GM12872 (cell line): ENCODE data around the gene NCOA1.

Experiments used
- TF ChIP-seq, protein P1 (sequence below): IDR thresholded peaks from 3 replicates; pipeline ENCODE4 v1.5.1; 2011; ENCODE audit warnings: low read depth, mild to moderate bottlenecking, low read length, moderate library complexity; ENCODE audit not compliant: insufficient read depth

Gene NCOA1

DNA sequence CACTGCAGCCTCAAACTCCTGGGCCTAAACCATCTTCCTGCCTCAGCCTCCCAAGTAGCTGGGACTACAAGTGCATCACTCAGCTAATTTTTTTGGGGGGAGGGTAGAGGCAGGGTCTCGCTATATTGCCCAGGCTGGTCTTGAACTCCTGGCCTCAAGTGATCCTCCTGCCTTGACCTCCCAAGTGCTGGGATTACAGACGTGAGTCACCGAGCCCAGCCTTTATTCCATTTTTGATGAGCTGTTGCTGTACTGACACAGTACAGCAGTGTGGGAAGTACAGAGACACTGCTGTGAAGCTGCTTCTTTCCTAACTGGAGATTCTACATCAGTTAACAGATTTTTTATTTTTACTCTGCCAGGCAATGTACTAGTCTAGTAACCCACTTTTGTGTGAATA lies 283.3 kb downstream of the NCOA1 start:
- TF ChIP-seq, protein P1, sequence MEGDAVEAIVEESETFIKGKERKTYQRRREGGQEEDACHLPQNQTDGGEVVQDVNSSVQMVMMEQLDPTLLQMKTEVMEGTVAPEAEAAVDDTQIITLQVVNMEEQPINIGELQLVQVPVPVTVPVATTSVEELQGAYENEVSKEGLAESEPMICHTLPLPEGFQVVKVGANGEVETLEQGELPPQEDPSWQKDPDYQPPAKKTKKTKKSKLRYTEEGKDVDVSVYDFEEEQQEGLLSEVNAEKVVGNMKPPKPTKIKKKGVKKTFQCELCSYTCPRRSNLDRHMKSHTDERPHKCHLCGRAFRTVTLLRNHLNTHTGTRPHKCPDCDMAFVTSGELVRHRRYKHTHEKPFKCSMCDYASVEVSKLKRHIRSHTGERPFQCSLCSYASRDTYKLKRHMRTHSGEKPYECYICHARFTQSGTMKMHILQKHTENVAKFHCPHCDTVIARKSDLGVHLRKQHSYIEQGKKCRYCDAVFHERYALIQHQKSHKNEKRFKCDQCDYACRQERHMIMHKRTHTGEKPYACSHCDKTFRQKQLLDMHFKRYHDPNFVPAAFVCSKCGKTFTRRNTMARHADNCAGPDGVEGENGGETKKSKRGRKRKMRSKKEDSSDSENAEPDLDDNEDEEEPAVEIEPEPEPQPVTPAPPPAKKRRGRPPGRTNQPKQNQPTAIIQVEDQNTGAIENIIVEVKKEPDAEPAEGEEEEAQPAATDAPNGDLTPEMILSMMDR = no peak

DNA sequence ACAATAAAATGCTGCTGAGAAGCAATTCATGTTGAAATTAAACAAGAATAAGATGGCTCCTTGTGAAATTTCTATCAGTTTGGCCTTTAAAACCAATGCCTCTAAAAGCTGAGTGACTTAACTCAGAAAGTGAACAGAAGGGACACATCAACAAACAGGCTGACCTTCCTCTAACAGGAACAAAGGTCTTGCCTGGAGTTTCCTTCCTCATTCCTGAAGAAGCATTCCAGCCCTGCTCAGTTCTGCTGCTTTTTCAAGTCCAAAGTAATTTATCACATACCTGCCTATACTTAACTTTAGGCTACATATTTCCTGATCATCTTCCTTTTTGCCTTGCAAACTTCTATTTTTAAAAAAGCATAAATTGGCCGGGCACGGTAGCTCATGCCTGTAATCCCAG lies 288.1 kb downstream of the NCOA1 start:
- TF ChIP-seq, protein P1 = no peak

DNA sequence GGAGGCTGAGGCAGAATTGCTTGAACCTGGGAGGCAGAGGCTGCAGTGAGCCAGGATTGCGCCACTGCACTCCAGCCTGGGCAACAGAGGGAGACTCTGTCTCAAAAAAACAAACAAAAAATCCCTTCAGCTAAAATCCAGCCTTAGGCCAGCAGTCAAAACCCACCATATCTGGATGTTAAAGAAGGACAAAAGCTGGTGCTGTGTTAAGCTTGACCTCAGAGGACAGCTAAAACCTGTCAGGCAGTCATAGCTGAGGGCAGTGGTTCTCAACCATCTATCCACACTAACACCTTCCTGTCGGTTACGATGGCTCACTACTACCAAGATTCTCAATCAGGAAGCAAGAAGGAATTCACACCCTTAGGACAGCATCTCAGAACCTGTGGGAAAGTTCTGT lies 292.6 kb downstream of the NCOA1 start:
- TF ChIP-seq, protein P1 = no peak

DNA sequence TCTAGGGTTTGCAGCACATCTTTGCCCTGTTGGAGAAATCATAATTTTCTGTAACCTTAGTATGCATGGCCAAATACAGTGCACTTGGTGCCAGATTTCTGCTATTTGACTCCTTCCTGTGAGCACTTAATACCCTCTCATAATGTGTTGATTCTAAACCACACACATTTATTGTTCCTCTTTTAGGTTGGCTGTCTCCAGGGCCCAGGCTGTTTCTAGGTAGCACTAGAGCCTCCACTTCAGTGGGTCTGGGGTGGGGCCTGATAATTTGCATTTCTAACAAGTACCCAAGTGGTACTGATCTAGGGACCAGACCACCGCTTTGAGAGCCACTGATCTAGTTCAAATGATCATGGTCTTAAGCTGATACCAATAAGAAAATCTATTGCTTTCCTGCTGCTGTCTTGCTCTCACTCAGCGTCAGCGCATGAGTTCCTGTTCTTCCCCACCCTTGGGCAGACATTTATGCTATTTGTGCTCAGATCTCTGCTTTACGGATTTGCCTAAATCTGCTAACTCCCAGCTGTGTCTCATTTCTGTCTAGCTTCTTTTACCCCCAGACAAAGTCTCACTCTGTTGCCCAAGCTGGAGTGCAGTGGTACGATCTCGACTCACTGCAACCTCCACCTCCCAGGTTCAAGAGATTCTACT lies 294.7 kb downstream of the NCOA1 start:
- TF ChIP-seq, protein P1 = no peak

DNA sequence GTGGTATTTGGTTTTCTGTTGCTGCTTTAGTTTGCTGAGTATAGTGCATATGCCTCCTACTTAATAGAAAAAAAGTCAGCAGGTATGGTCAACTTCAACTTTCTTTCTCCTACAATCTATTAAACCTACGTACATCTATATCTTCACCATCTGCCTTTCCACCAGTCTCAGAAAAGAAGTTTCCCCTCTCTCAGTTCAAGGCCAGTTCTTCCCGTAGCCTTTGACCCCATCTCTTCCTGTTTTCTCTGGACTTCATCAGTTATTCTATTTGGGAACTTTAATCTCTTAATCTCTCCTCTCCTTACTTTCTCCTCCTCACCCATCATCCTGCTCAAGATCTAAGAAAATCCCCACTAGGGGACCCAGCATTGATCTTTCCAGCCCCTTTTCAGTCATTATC lies 296.5 kb downstream of the NCOA1 start:
- TF ChIP-seq, protein P1 = no peak

DNA sequence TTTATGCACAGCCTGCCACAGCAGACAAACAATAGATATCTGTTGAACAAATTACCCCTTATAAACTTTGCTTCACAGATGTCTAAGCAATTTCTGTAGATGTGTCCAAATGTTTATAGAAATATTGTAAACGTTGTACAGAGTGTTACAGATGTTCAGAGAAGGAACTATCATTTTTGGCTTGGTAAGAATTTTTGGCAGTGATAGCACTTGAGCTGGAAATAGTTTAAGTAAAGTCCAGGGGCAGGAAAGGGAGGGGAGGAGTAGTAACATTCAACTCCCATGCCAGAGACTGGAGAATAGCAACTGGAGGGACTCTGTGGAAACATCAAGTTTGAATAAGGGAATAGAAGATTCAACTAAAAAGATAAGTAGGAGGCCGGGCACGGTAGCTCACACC lies 297.8 kb downstream of the NCOA1 start:
- TF ChIP-seq, protein P1 = no peak

DNA sequence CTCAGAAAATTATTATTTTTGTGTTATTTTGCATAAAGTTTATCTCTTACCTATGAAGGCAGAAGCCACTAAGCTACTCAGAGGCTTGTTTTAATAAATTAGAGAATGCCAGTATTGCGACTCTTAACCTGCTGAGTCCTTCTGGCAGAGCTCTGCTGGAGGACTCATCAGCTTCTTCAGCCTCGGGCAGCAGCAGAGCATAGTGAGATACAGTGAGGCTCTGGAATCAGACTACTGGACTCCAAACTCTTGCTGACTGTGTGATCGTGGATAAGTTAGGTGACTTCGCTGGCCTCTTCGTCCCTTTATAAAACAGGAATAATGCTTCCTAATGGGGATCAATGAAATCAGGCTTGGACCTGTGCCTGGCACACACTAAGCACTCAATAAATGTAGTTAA lies 300.4 kb downstream of the NCOA1 start:
- TF ChIP-seq, protein P1 = no peak

DNA sequence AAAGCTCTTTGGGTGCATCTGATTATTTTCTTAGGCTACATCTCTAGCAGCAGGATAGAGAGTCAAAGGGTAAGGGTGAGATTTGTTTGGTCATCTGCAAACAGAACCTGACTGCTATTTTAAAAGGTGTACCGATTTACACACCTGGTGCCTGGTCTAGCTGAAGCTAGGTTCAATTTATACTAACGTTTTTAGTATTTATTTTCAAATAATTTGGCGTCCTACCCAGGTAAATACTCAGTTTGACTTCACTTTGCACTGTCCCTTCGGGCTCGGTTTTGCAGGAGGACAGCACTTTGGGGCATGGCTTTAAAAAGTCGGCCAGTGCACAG lies 301.5 kb downstream of the NCOA1 start:
- TF ChIP-seq, protein P1 = no peak
